Activated T-cell treated with anti-CD3 and anti-CD28 coated beads, Interleukin-2, amount 50 U/mL, for 24 hours (primary cell): ENCODE results near the gene STBD1.

Source experiments
- DNase-seq: peaks from one replicate; pipeline ENCODE4 v3.0.0-alpha.2; 2020
- H3K27ac Mint-ChIP-seq: 2 replicates; pipeline ENCODE4 v1.8.0; 2020; ENCODE audit warnings: mild to moderate bottlenecking, mixed read lengths
- H3K27me3 Mint-ChIP-seq: 2 replicates; pipeline ENCODE4 v1.8.0; 2020; ENCODE audit warnings: mixed read lengths
- H3K36me3 Mint-ChIP-seq: 2 replicates; pipeline ENCODE4 v1.8.0; 2020; ENCODE audit warnings: low read depth, mixed read lengths
- H3K4me1 Mint-ChIP-seq: 2 replicates; pipeline ENCODE4 v1.8.0; 2020; ENCODE audit warnings: low read depth, mixed read lengths
- H3K4me3 Mint-ChIP-seq: 2 replicates; pipeline ENCODE4 v1.8.0; 2020; ENCODE audit warnings: mild to moderate bottlenecking, moderate library complexity, mixed read lengths
- H3K9me3 Mint-ChIP-seq: 2 replicates; pipeline ENCODE4 v1.8.0; 2020; ENCODE audit warnings: mixed read lengths

The STBD1 gene

DNA sequence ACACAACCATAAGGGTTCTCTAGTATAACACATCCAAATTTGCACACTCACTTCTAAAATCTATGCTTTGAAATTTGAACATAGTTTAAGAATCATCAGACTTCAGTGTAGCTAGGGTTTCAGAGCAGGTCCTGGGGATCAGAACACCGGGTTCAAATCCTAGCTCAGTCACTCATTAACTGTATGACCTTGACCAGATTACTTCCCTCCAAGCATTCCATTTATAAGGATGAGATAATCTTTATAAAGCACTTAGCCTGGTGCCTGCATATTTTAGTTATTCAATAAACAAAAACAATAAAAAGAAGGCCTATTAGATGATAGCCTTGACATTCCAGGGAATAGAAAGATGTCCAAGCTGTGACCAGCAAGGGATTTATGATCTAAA, 4.8 kb upstream of the STBD1 start:
- peaks cover 15% of the 10 kb centered on the region for H3K27me3 Mint-ChIP-seq
- no peak overlapping the region for H3K4me3 Mint-ChIP-seq
- no peak for DNase-seq
- H3K4me1 Mint-ChIP-seq: peaks cover 42% of the 10 kb centered on the region
- peaks cover 10% of the 10 kb centered on the region for H3K9me3 Mint-ChIP-seq
- H3K36me3 Mint-ChIP-seq: peaks cover 4% of the 10 kb centered on the region
- H3K27ac Mint-ChIP-seq: no peak overlapping the region

DNA sequence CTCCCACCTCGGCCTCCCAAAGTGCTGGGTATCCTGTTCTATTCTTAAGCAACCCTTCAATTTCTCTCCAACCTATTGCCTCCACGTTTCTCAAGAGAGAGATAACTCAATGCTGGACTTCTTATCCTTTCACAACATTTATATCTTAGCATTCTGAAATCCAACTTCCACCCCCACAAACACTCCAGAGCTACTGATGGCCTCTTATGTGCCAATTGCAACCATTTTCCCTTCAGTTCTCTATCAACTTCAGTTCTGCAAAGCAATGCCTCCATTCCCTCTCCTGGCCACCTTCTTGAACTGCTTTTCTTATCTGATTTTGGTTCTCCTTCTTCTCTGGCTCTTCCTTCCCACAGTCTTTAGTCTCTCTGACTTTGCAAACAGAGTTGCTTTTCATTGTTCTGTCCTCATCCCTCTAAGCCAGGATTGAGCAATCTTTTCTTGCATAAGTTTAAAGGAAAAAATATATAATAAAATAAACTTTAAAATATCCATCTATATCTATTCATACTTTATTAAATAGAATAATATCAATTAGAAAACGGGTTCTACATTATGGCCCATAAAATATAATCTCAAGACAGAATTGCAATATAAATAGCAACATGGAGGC, 3.6 kb upstream of the STBD1 start:
- no peak for DNase-seq
- no peak overlapping the region for H3K27ac Mint-ChIP-seq
- peaks cover 4% of the 10 kb centered on the region for H3K36me3 Mint-ChIP-seq

DNA sequence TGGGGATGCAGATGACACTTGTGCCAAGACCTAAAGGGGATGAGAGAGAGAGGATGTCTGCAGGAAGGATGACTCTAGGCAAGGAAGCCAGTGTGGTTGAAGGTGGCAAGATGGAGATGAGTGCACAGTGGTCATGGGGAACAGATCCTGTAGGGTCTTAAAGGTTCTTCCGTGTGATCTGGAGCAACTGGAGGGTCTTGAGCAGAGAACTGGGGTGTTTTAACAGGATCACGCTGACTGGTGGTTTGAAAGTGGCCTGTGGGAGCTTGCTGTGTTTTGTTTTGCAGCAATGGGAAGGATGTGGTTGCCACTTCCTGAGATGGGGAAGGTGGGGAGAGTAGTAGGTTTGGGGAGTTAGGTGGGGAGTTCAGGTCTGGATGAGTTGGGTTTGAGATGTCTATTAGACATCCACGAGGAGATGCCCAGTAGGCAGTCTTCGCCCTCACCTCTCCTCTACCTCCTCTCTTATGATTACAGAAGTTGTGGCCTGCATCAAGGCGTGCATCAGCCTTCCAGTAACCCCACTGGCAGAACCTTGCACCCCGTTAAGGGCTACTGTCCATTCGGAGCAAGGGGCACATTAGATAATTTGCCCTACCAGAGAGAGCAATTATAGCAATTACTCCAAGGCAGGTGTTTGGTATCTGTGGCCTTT, 1.4 kb upstream of the STBD1 start:
- no peak overlapping the region for H3K27ac Mint-ChIP-seq
- peaks cover 42% of the 10 kb centered on the region for H3K4me1 Mint-ChIP-seq

More for the DNA sequence above, 3.6 kb upstream of the STBD1 start:
- Mint-ChIP-seq H3K4me3 (no peak overlapping the region), H3K27me3 (peaks cover 21% of the 10 kb centered on the region), H3K9me3 (peaks cover 7% of the 10 kb centered on the region), H3K4me1 (peaks cover 42% of the 10 kb centered on the region)

DNA sequence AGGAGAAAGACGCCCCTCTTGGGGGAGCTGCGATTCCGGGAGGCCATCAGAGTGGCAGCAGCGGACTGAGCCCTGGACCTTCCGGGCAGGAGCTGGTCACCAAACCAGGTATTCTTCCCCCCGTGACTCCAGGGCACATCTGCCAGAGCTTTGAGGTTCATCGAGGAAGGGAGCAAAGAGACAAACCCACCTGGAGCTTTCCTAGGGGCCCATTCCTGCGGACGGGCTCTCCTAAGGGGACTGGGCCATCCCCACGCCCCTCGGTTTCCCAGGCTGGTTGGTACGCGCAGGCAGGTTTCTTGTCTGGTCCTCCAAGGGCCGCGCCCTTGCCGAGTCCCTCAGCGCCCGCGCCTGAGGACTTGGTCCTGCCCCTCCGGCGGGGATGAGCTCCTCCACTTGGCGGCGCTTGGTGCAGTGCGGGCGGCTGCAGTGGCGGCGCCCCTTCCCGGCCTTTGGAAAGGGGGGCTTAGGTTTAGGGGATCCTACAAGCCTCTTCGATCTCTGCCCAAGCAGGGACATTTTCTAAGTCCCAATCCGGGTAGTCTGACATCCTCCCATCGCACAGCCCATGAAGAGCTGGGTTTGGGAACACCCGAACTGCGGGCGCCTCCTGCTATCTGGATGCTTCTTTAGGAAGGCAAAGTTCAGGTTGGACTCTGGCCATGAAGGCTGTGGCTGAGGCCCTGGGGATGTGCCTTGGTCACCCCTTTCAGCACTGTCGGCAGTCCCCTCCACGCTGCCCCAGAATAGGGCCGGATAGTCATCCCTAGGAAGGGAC, 538 bp downstream of the STBD1 start:
- H3K9me3 Mint-ChIP-seq: no peaks in the 10 kb centered on the region
- H3K4me3 Mint-ChIP-seq: peak overlapping the region; percentile 75
- peak overlapping the region; percentile 20 for H3K27ac Mint-ChIP-seq
- H3K27me3 Mint-ChIP-seq: peaks cover 27% of the 10 kb centered on the region
- peaks cover 27% of the 10 kb centered on the region for H3K4me1 Mint-ChIP-seq
- H3K36me3 Mint-ChIP-seq: no peaks in the 10 kb centered on the region
- peak; percentile 49 for DNase-seq

More for the DNA sequence above, 1.4 kb upstream of the STBD1 start:
- no peaks in the 10 kb centered on the region for H3K9me3 Mint-ChIP-seq
- H3K4me3 Mint-ChIP-seq: peak overlapping the region; percentile 75
- DNase-seq: peak; percentile 37
- H3K36me3 Mint-ChIP-seq: no peaks in the 10 kb centered on the region
- H3K27me3 Mint-ChIP-seq: peaks cover 27% of the 10 kb centered on the region

DNA sequence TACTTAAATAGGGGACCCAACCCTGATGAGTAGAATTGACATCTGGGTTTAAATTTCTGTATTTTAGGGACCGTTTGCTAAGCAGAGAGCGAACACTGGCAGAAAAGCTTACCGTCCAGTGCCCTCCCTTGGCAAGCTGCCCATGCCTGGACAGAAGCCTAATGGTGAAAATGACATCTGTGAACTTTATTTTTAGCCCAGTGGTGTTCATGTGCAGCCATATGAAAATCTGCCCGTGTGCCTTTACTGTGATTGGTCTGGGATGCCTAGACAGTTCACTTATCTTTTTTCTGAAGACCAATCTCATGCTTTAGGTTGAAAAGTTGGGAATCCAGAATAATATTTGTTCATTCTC, 1.1 kb downstream of the STBD1 start:
- Mint-ChIP-seq H3K9me3 (no peaks in the 10 kb centered on the region), H3K4me1 (peaks cover 23% of the 10 kb centered on the region), H3K36me3 (no peaks in the 10 kb centered on the region), H3K4me3 (no peak overlapping the region), H3K27me3 (peaks cover 27% of the 10 kb centered on the region), H3K27ac (no peak overlapping the region)
- DNase-seq: no peak

DNA sequence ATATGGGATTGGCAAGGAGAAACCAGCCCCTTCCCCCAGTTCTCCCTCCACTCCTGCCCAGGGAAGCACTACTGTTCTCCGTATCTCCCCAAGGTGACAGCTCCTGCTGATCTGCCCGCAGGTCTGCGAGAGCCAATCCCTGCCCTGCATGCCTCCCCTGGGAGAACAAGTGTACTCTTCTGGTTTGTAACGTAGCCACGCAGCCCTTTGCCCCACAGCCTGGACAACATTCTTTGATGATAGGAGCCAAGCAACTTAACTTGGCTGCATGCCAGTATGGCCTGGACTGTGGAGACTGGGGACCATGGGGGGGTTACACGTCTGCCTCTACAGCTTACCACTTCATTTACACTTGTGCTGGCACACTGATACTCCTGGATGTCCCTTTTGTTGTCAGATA, 2.0 kb downstream of the STBD1 start:
- H3K27ac Mint-ChIP-seq: no peak overlapping the region
- H3K36me3 Mint-ChIP-seq: no peaks in the 10 kb centered on the region
- no peak for DNase-seq
- H3K4me1 Mint-ChIP-seq: peaks cover 20% of the 10 kb centered on the region
- peaks cover 24% of the 10 kb centered on the region for H3K27me3 Mint-ChIP-seq
- no peaks in the 10 kb centered on the region for H3K9me3 Mint-ChIP-seq
- H3K4me3 Mint-ChIP-seq: no peak overlapping the region

DNA sequence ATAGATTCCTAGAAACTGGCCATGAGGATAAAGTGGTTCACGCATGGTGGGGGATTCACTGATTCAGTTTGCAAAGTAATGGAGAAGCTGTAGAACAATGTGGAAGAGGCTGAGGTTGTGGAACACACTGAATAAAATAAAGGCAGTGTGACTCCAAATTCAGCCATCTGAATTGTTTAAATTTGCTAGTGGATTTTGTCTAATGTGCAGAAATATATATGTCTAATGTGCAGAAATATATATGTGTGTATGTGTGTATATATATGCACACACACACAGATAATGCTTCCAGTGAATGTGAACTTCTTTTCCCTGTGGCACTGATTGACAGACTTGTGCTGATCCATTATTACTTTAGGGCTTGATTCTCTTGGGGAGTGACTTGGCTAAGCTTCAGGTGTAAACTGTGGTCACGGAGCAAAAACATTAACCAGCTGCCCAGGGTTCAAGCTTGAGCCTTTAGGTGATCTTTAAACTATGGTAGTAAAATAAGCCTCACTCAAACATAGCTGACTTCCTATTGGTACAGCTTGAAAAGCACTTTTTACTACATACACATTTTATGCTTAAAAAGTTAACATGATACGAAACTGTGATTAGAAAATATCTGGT, 3.5 kb downstream of the STBD1 start:
- Mint-ChIP-seq H3K4me3 (no peak overlapping the region), H3K9me3 (no peaks in the 10 kb centered on the region), H3K4me1 (peaks cover 14% of the 10 kb centered on the region), H3K27ac (no peak overlapping the region), H3K36me3 (no peaks in the 10 kb centered on the region), H3K27me3 (peaks cover 20% of the 10 kb centered on the region)
- DNase-seq: no peak

DNA sequence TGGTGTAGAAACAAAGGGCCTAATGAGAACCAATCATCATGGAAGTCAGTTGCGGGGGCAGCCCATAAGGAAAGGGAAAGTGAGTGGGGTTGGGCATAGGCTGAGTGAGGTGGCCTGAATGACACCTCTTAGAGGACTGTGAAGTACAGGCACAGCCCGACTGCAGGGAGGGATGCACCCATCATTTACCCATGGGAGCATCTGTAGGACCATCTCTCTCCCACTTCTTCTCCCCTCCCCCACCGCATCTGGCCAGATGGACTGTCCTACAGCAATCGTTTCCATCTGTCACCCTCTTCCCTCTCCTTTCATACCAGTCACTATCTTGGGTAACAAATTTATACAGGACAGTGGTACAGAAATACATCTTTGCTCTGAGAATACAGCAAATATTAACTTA, 4.2 kb downstream of the STBD1 start:
- no peaks in the 10 kb centered on the region for H3K36me3 Mint-ChIP-seq
- H3K4me1 Mint-ChIP-seq: peaks cover 8% of the 10 kb centered on the region
- H3K9me3 Mint-ChIP-seq: peaks cover 3% of the 10 kb centered on the region
- no peak overlapping the region for H3K4me3 Mint-ChIP-seq
- no peak overlapping the region for H3K27ac Mint-ChIP-seq
- DNase-seq: no peak
- peaks cover 15% of the 10 kb centered on the region for H3K27me3 Mint-ChIP-seq

DNA sequence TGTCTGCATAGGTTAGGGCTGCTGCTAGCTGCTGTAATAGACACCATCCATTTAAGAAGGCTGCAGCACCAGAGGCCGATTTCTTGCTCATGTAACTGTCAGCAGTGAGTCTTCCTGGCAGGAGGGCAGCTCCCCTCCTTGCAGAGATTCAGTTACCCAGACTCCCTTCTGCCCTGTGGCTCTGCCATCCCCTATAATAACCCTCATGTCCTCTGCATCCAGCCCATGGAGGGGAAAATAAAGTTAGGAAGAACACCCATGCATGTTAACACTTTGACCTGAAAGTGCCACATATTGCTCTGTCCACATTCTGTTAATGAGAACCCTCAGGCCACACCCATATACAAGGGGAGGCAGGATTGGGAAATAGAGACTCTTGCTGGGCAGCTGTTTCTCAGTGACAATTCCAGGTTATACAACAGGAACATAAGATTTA, 5.4 kb downstream of the STBD1 start:
- no peak overlapping the region for H3K27ac Mint-ChIP-seq
- peaks cover 5% of the 10 kb centered on the region for H3K36me3 Mint-ChIP-seq
- no peak overlapping the region for H3K4me3 Mint-ChIP-seq
- no peak for DNase-seq
- H3K9me3 Mint-ChIP-seq: peaks cover 14% of the 10 kb centered on the region
- H3K27me3 Mint-ChIP-seq: peaks cover 17% of the 10 kb centered on the region
- H3K4me1 Mint-ChIP-seq: no peaks in the 10 kb centered on the region

DNA sequence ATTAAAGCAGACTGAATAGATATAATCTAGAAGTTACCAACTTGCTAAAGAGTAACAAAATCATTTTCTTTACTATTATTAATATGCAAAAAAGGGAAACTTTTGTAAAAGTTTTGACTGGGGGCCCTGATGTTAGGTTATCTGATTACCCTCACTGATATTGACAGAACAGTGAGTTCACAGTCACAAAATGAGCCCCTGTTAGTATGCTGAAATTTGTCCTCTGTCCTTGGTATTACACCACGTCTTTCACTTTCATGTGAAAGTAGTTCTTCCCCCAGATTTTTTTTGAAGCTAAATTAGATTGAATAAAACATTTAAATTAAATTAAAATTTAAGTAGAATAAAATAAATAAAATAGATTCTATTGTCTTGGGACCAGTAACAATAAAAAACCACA, 5.9 kb downstream of the STBD1 start:
- H3K27ac Mint-ChIP-seq: no peak overlapping the region
- H3K4me3 Mint-ChIP-seq: no peak overlapping the region
- peaks cover 14% of the 10 kb centered on the region for H3K27me3 Mint-ChIP-seq
- no peaks in the 10 kb centered on the region for H3K4me1 Mint-ChIP-seq
- peaks cover 6% of the 10 kb centered on the region for H3K36me3 Mint-ChIP-seq
- no peak for DNase-seq
- peaks cover 17% of the 10 kb centered on the region for H3K9me3 Mint-ChIP-seq

DNA sequence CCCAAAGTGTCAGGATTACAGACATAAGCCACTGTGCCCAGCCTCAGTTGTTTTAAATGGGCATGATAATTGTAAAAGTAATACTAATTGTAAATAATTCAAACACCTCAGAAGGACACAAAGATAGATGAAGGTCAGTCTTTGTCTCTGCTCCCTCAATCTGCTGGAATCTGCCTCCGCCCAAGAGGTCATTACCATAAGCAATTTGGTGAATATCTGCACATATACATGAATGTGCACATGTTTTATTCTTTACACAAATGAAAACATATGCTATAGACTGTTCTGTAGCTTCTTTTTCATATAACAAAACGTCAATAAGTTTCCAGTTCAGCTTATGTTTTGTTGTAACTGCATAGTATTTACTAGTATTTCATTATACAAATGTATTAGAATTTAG, 7.0 kb downstream of the STBD1 start:
- Mint-ChIP-seq H3K27me3 (peaks cover 14% of the 10 kb centered on the region), H3K4me1 (no peaks in the 10 kb centered on the region), H3K36me3 (peaks cover 6% of the 10 kb centered on the region), H3K9me3 (peaks cover 17% of the 10 kb centered on the region), H3K4me3 (no peak overlapping the region), H3K27ac (no peak overlapping the region)
- DNase-seq: no peak

DNA sequence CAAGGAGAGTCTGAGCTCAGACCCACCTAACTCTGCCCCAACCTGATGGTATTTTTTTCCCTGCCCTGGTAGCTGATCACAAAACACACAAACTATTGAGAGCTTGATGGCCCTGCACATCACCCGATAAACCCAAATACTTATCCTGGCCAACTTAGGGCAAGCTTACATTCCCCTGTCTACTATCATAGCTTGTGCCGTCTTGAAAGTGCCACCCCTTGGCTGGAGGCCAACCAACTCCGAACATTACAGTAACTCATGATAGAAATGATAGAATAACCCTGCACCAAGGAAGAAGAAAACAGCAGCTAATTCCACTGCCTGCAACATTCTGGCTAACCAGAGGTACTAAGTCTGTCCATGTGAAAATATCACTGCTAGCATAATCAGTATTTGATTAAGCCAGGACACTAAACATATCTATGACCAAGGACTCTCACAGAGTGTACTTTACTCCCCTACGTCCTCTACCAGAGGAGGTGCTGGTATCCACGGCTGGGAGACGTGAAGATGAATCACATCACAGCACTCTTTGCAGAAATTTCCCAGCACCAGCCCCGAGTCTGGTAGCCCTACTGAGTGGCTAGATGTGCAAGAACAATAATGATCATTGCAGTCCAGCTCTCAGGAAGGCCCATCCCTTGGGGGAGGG, 8.9 kb downstream of the STBD1 start:
- Mint-ChIP-seq H3K4me3 (no peak overlapping the region), H3K27ac (no peak overlapping the region), H3K4me1 (no peaks in the 10 kb centered on the region), H3K9me3 (peaks cover 23% of the 10 kb centered on the region), H3K36me3 (peaks cover 6% of the 10 kb centered on the region), H3K27me3 (peaks cover 10% of the 10 kb centered on the region)
- no peak for DNase-seq

DNA sequence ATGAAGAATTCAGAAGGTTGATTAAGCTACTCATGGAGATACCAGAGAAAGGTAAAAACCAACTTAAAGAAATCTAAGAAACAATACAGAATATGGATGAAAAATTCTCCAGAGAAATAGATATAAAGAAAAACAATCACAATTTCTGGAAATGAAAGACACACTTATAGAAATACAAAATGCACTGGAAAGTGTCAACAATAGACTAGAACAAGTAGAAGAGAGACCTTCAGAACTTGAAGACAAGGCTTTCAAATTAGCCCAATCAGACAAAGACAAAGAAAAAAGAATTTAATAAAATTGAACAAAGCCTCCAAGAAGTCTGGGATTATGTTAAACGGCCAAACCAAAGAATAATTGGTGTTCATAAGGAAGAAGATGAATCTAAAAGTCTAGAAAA, 9.6 kb downstream of the STBD1 start:
- Mint-ChIP-seq H3K27me3 (peaks cover 10% of the 10 kb centered on the region), H3K4me1 (no peaks in the 10 kb centered on the region), H3K36me3 (peaks cover 6% of the 10 kb centered on the region), H3K4me3 (no peak overlapping the region), H3K9me3 (peaks cover 23% of the 10 kb centered on the region), H3K27ac (no peak overlapping the region)
- DNase-seq: no peak

DNA sequence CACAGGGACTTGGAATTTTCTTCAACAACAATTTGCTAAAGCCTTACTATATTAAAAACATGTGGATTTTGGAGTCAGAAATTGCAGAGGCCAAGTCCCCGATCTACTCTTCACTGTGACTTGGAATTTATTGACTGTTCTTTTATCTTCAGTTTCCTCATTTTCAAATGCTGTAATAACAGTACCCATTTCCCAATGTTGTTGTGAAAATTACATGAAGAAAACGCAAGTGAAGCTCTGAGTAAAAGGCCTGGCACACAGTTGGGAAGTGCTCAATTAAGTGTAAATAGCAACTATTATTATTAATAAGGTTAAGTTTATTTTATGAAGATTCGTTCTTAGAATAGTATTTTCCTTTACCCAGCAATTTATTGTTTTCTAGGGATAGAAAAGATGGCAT, 15.7 kb downstream of the STBD1 start:
- no peak for DNase-seq

More for the DNA sequence above, 15.7 kb downstream of the STBD1 start:
- Mint-ChIP-seq H3K27me3 (peaks cover 4% of the 10 kb centered on the region), H3K27ac (no peak overlapping the region), H3K4me3 (no peak overlapping the region), H3K4me1 (no peaks in the 10 kb centered on the region), H3K9me3 (peaks cover 28% of the 10 kb centered on the region), H3K36me3 (no peaks in the 10 kb centered on the region)
